Subcutaneous preadipocyte (primary cell): ENCODE results near the gene SCYL1. TPM values are rescaled to one million over a fixed set of nuclear protein-coding genes. Genes with fewer than 3 reads are reported as not detected.

ENCODE experiments used
- small RNA-seq: library from RNA; depleted of rRNA; stranded (forward); fragments of <200 nt; gene quantifications from one replicate; pipeline ENCODE3, GENCODE V24; 2012
- total RNA-seq: library from RNA; depleted of rRNA; stranded (reverse); fragments of >200 nt; gene quantifications from 2 replicates; pipeline ENCODE4 v1.2.3, GENCODE V29; 2012

Gene SCYL1
- 48.5 and 108 TPM in 2 replicates for total RNA-seq

GRCh38 chr11:65524741-65525545, at the start of gene SCYL1:
SCYL1 (plus strand) TSS chr11:65525083; CDS start chr11:65525154, 71 bp downstream.

GRCh38 chr11:65498977-65499712, 25.7 kb upstream of the SCYL1 start, which contains the start of gene MALAT1:
MALAT1 (plus strand) TSS chr11:65499045.

GRCh38 chr11:65558002-65558929, 33.4 kb downstream of the SCYL1 start, which contains the start of gene LTBP3:
LTBP3 (minus strand) TSS chr11:65558359; CDS start chr11:65557959, 400 bp downstream.

DNA sequence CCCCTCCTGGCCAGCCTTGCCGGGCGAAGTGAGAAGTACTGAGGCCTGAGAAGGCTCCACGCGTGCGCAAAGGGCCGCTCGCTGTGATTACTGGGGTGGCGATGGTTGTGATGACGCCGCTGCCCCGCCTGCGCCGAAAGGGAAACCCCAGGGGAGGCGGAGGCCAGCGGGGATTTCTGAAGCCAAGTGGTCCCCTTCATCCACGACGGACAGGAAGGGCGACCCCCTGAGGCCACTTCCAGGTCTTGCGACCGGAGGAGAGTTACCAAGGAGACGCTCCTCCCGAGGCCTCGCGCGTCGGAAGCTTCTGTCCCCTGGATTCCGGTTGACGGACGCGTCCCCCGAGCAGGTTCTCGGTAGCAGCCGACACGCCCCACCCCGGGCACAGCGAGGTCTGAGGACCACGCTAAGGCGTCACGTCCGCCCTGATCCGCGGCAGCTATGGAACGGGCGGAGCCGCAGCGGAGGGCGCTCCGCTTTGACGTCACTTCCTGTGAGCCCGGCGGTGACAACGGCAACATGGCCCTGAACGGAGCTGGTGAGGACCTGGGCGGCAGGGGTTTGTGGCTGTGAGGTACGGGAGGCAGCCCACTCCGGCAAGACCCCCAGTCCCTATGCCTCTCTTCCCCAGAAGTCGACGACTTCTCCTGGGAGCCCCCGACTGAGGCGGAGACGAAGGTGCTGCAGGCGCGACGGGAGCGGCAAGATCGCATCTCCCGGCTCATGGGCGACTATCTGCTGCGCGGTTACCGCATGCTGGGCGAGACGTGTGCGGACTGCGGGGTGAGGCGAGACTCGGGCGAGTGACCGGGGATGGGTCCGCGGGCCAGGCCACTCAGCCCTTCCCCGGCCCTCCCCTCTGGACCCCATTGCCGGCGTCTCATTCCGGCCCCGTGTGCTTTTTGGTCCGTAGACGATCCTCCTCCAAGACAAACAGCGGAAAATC, 45.4 kb downstream of the SCYL1 start, which contains the start of gene ZNRD2:
Gene ZNRD2 (plus strand): TSS at position 505 of the 946 bp plus-strand sequence. CDS start 15 bp downstream, at position 520.

GRCh38 chr11:65572356-65573051, 47.6 kb downstream of the SCYL1 start, which contains the start of gene FAM89B:
FAM89B (plus strand) TSS chr11:65572538; CDS start chr11:65572670, 132 bp downstream.

GRCh38 chr11:65575568-65576231, 50.8 kb downstream of the SCYL1 start, which contains the start of gene EHBP1L1:
EHBP1L1 (plus strand) TSS chr11:65576053; CDS start chr11:65576303, 250 bp downstream.

Small RNA genes lying within 50 kb of the gene (small RNA-seq; reads per million reads assigned to genes)
- not detected for gene AP001362.1
- not detected for gene RF01684

Other genes with a start within 250 kb of the SCYL1 start
- gene CDC42EP2, start 210.2 kb upstream of the SCYL1 start, total RNA-seq = 49.6 and 58.8 TPM in 2 replicates
- 49.2 and 52.0 TPM in 2 replicates for gene DPF2, start 191.2 kb upstream of the SCYL1 start, total RNA-seq
- under 0.01 TPM in 2 replicates for gene TIGD3, start 170.3 kb upstream of the SCYL1 start, total RNA-seq
- 3.3 and 4.0 TPM in 2 replicates for gene SLC25A45, start 142.4 kb upstream of the SCYL1 start, total RNA-seq
- gene FRMD8, start 138.4 kb upstream of the SCYL1 start, total RNA-seq = 50.3 and 57.3 TPM in 2 replicates
- 228 and 325 TPM in 2 replicates for gene NEAT1, start 102.3 kb upstream of the SCYL1 start, total RNA-seq
- gene MALAT1, start 26.0 kb upstream of the SCYL1 start, total RNA-seq = 5,567 and 6,141 TPM in 2 replicates
- 24.6 and 49.3 TPM in 2 replicates for gene LTBP3, start 33.3 kb downstream of the SCYL1 start, total RNA-seq
- gene ZNRD2, start 45.4 kb downstream of the SCYL1 start, total RNA-seq = 45.9 and 46.7 TPM in 2 replicates
- 21.7 TPM in 2 replicates for gene FAM89B, start 47.5 kb downstream of the SCYL1 start, total RNA-seq
- gene EHBP1L1, start 51.0 kb downstream of the SCYL1 start, total RNA-seq = 34.2 and 59.0 TPM in 2 replicates
- gene KCNK7, start 70.7 kb downstream of the SCYL1 start, total RNA-seq = 0.37 TPM in 1 of 2 replicates, not detected in the other
- gene MAP3K11, start 89.1 kb downstream of the SCYL1 start, total RNA-seq = 18.4 and 28.7 TPM in 2 replicates
- 25.4 and 33.4 TPM in 2 replicates for gene PCNX3, start 90.7 kb downstream of the SCYL1 start, total RNA-seq
- 23.5 and 38.3 TPM in 2 replicates for gene SIPA1, start 113.0 kb downstream of the SCYL1 start, total RNA-seq
- 22.8 and 31.9 TPM in 2 replicates for gene RELA, start 137.8 kb downstream of the SCYL1 start, total RNA-seq
- 42.6 and 44.5 TPM in 2 replicates for gene KAT5, start 187.2 kb downstream of the SCYL1 start, total RNA-seq
- 33.0 and 38.6 TPM in 2 replicates for gene RNASEH2C, start 195.7 kb downstream of the SCYL1 start, total RNA-seq